Fibroblast of lung (primary cell): ENCODE results near the gene CIPC. TPM values are rescaled to one million over a fixed set of nuclear protein-coding genes. Genes with fewer than 3 reads are reported as not detected.

Experiments used
- DNase-seq, 2 donors: peaks; one replicate each; pipeline versions ENCODE4 v3.0.0 to v3.0.0-alpha.2; 2010; ENCODE audit warnings: low read depth in 2 of 2
- H2AFZ ChIP-seq: 2 replicates; pipeline ENCODE4 v1.5.1; 2012; ENCODE audit warnings: low read length, control low read depth, inconsistent platforms
- H3K27ac ChIP-seq: 2 replicates; pipeline ENCODE4 v1.5.1; 2011; ENCODE audit warnings: low read length, control low read depth; ENCODE audit not compliant: insufficient read depth
- H3K27me3 ChIP-seq: 2 replicates; pipeline ENCODE4 v1.5.1; 2011; ENCODE audit warnings: mild to moderate bottlenecking, low read length; ENCODE audit not compliant: control insufficient read depth, insufficient read depth
- H3K36me3 ChIP-seq: 2 replicates; pipeline ENCODE4 v1.5.1; 2011; ENCODE audit warnings: low read length; ENCODE audit not compliant: control insufficient read depth, insufficient read depth
- H3K4me1 ChIP-seq: 2 replicates; pipeline ENCODE4 v1.5.1; 2011; ENCODE audit warnings: low read length; ENCODE audit not compliant: control insufficient read depth, insufficient read depth; ENCODE audit errors: extremely low read depth
- H3K4me2 ChIP-seq: 2 replicates; pipeline ENCODE4 v1.5.1; 2011; ENCODE audit warnings: low read length, control low read depth; ENCODE audit not compliant: insufficient read depth; ENCODE audit errors: extremely low read depth
- H3K4me3 ChIP-seq, 4 experiments: fragments of 200-600 bp in 1 of 4; sonication (generic) in 1 of 4; replicated peaks in 1 of 4; 2 replicates each; pipeline ENCODE4 v1.5.1; 2011 to 2016; ENCODE audit warnings: low read length in 4 of 4, low read depth in 3 of 4, mild to moderate bottlenecking in 3 of 4, control low read depth in 2 of 4, inconsistent platforms in 1 of 4, mixed read lengths in 1 of 4; ENCODE audit not compliant: insufficient read depth in 1 of 4; ENCODE audit errors: control extremely low read depth in 1 of 4
- H3K79me2 ChIP-seq: 2 replicates; pipeline ENCODE4 v1.5.1; 2012; ENCODE audit warnings: mild to moderate bottlenecking, low read length, inconsistent platforms; ENCODE audit not compliant: control insufficient read depth, insufficient read depth
- H3K9ac ChIP-seq: 2 replicates; pipeline ENCODE4 v1.5.1; 2011; ENCODE audit warnings: mild to moderate bottlenecking, low read length, control low read depth; ENCODE audit not compliant: insufficient read depth
- H3K9me3 ChIP-seq: 2 replicates; pipeline ENCODE4 v1.5.1; 2012; ENCODE audit warnings: low read depth, low read length; ENCODE audit not compliant: control insufficient read depth, insufficient read depth
- H4K20me1 ChIP-seq: 2 replicates; pipeline ENCODE4 v1.5.1; 2011; ENCODE audit warnings: low read length; ENCODE audit not compliant: control insufficient read depth, insufficient read depth; ENCODE audit errors: extremely low read depth
- EZH2 ChIP-seq: IDR thresholded peaks from 2 replicates; pipeline ENCODE4 v1.5.1; 2012; ENCODE audit warnings: low read length, control low read depth, mild to moderate bottlenecking; ENCODE audit errors: missing control alignments
- polyA plus RNA-seq, 2 donors: library from polyadenylated mRNA; depleted of rRNA in 1 of 2; stranded (reverse) in 1 of 2; unstranded in 1 of 2; fragments of >200 nt; gene quantifications; 2 replicates each; pipeline ENCODE4 v1.2.1, GENCODE V29; 2011 to 2012; ENCODE audit warnings: missing spikeins in 1 of 2
- total RNA-seq: library from RNA; depleted of rRNA; stranded (reverse); fragments of >200 nt; gene quantifications from 2 replicates; pipeline ENCODE4 v1.2.1, GENCODE V29; 2014
- TF ChIP-seq, protein P1 (sequence below), 2 donors: IDR thresholded peaks in 1 of 2; conservative IDR thresholded peaks in 1 of 2; 1 replicate in 1 of 2; 2 replicates in 1 of 2; pipeline ENCODE4 v1.5.1; 2011 to 2012; ENCODE audit warnings: low read length in 2 of 2, control low read depth in 1 of 2, inconsistent platforms in 1 of 2, low read depth in 1 of 2, mild to moderate bottlenecking in 1 of 2

CIPC gene
- total and polyA plus RNA-seq, 2 donors (not counting 1 experiment from before 2014, with no cell fraction given) = 12.1 to 12.8 TPM

DNA sequence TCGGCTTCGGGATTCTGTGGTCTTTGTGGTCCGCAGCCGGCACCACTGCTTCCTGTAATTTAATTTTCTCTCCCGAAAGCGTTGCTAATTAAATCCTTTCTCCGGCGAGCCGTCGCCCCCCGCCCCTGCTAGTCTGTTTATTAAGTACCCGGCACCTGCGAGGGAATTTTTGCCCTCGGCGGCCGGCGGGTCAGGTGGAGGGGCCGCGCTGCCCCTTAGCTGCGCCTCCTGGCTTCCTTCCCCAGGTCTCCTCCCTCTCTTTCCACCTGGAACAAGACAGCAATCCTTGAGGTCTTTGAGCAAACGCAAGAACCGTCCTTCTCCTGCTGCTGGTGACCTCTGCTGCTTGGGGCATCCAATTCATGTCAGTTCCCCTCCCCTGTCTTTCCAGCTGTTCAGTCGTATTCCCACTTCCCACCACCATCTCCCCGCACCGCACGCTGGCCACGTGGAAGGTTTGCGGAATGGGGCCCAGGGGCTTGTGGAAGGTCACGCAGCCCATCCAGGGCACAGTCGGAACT lies 27.3 kb downstream of the CIPC start:
- Histone ChIP-seq H3K79me2 (no peaks in the 10 kb centered on the region), H3K27me3 (peaks cover 11% of the 10 kb centered on the region), H3K4me3 (no peak overlapping the region), H4K20me1 (no peaks in the 10 kb centered on the region), H3K4me2 (no peak overlapping the region), H3K9ac (no peak overlapping the region), H2AFZ (no peak overlapping the region), H3K4me1 (no peaks in the 10 kb centered on the region), H3K9me3 (no peaks in the 10 kb centered on the region), H3K27ac (no peak overlapping the region), H3K36me3 (no peaks in the 10 kb centered on the region)
- TF ChIP-seq, protein P1, sequence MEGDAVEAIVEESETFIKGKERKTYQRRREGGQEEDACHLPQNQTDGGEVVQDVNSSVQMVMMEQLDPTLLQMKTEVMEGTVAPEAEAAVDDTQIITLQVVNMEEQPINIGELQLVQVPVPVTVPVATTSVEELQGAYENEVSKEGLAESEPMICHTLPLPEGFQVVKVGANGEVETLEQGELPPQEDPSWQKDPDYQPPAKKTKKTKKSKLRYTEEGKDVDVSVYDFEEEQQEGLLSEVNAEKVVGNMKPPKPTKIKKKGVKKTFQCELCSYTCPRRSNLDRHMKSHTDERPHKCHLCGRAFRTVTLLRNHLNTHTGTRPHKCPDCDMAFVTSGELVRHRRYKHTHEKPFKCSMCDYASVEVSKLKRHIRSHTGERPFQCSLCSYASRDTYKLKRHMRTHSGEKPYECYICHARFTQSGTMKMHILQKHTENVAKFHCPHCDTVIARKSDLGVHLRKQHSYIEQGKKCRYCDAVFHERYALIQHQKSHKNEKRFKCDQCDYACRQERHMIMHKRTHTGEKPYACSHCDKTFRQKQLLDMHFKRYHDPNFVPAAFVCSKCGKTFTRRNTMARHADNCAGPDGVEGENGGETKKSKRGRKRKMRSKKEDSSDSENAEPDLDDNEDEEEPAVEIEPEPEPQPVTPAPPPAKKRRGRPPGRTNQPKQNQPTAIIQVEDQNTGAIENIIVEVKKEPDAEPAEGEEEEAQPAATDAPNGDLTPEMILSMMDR (conservative IDR thresholded peaks at IDR 0.05 in 1 of 2, IDR thresholded peaks at IDR 0.05 in 1 of 2; ENCODE audit: low read depth in 1 of 2, low read length in 2 of 2) = peak in 1 of 2 donors; percentile 3
- peak; percentile 57 for TF ChIP-seq EZH2
- no peak for DNase-seq

DNA sequence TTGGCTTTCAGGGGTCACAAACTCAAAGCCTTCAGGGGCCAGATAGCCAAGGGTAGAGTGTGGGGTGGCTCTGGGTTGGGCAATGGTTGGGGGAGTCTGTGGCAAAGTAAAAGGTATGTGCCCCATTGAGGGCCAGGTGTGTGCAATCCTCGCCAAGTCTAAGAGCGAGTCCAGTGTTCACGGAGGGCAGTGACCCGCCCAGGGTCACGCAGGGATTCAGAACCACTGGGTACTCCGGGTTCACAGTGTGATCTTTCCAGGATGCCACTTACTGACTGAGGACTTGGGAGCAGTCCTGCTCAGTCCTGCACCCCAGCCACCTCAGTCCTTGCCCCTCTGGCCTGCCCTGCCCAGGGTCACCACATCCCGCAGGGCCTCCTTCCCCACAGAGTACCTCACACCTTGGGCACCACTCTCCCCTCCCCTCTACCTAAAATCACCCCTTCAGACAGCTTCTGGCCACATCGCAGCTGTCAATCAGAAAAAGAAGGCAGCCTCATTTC lies 27.8 kb downstream of the CIPC start:
- Histone ChIP-seq H3K36me3 (no peaks in the 10 kb centered on the region), H3K9ac (no peak overlapping the region), H3K9me3 (no peaks in the 10 kb centered on the region), H3K4me2 (no peak overlapping the region), H2AFZ (no peak overlapping the region), H3K4me1 (no peaks in the 10 kb centered on the region), H3K27ac (no peak overlapping the region), H3K79me2 (no peaks in the 10 kb centered on the region), H3K4me3 (no peak overlapping the region), H4K20me1 (no peaks in the 10 kb centered on the region), H3K27me3 (peaks cover 11% of the 10 kb centered on the region)
- no peak for DNase-seq
- no peak for TF ChIP-seq EZH2
- TF ChIP-seq, protein P1 (conservative IDR thresholded peaks at IDR 0.05 in 1 of 2, IDR thresholded peaks at IDR 0.05 in 1 of 2; ENCODE audit: low read depth in 1 of 2, low read length in 2 of 2) = no peak

DNA sequence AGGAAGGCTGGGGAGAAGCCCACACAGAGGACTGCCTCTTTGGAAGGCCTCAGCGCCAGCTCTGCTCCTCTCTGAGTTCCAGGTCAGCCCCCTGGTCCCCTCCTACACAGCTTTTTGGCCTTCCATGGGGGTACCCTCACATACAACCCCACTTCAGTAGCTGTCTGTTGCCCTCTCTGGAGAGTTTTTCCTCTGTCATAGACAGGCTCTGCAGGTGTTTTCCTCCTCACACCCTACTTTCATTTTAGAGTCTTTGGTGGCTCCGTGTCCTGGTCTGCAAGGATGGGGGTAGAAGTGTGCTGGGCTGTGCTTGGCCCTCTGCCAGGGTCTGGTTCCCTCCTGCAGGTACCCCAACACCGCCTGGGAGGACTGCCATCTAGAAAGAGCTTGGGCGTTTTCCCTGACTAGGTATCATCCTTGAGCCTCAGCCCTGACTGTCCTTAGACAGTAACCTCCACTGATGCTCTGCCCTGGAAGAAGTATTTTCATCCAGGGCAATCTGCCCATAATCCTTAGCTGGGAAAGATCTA lies 28.5 kb downstream of the CIPC start:
- Histone ChIP-seq H3K79me2 (no peaks in the 10 kb centered on the region), H3K9ac (no peak overlapping the region), H3K4me2 (no peak overlapping the region), H3K9me3 (no peaks in the 10 kb centered on the region), H2AFZ (no peak overlapping the region), H4K20me1 (no peaks in the 10 kb centered on the region), H3K4me1 (no peaks in the 10 kb centered on the region), H3K36me3 (no peaks in the 10 kb centered on the region), H3K27ac (no peak overlapping the region), H3K27me3 (peaks cover 11% of the 10 kb centered on the region), H3K4me3 (no peak overlapping the region)
- no peak for TF ChIP-seq EZH2
- TF ChIP-seq, protein P1 (conservative IDR thresholded peaks at IDR 0.05 in 1 of 2, IDR thresholded peaks at IDR 0.05 in 1 of 2; ENCODE audit: low read depth in 1 of 2, low read length in 2 of 2) = no peak
- no peak for DNase-seq
